GM18861 (cell line): Measurements from ENCODE around the gene PODXL2.
"Not testable (repeated sequence)": the region's sequence is repeated elsewhere in the genome, so short reads cannot be mapped to it uniquely, and the experiment has no call there.

Experiments
- ATAC-seq: cut with Tn5 transposase; IDR thresholded peaks from one replicate; pipeline ENCODE4 v1.9.1; 2021; ENCODE audit not compliant: unreplicated experiment

Gene PODXL2

GRCh38 chr3:127605547-127605946 is 23.4 kb upstream of the PODXL2 start:
- ATAC-seq, result not testable (repeated sequence)

DNA sequence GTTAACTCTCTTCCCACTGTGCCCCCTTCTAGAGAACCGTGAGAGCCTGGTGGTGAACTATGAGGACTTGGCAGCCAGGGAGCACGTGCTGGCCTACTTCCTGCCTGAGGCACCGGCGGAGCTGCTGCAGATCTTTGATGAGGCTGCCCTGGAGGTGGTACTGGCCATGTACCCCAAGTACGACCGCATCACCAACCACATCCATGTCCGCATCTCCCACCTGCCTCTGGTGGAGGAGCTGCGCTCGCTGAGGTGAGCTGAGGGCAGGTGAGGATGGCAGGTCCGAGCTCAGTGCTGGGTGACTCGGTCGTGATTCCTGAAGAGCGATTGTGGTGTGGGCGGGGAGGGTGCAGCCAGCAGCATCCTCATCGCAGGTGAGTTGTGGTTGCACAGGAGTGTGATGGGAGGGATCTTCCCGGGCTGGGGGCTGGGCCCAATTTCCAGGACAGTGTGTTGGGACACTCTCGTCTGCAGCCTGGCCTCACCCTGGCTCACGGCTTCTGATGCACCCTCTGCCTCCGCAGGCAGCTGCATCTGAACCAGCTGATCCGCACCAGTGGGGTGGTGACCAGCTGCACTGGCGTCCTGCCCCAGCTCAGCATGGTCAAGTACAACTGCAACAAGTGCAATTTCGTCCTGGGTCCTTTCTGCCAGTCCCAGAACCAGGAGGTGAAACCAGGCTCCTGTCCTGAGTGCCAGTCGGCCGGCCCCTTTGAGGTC is 22.7 kb upstream of the PODXL2 start:
- ATAC-seq, result no peak

DNA sequence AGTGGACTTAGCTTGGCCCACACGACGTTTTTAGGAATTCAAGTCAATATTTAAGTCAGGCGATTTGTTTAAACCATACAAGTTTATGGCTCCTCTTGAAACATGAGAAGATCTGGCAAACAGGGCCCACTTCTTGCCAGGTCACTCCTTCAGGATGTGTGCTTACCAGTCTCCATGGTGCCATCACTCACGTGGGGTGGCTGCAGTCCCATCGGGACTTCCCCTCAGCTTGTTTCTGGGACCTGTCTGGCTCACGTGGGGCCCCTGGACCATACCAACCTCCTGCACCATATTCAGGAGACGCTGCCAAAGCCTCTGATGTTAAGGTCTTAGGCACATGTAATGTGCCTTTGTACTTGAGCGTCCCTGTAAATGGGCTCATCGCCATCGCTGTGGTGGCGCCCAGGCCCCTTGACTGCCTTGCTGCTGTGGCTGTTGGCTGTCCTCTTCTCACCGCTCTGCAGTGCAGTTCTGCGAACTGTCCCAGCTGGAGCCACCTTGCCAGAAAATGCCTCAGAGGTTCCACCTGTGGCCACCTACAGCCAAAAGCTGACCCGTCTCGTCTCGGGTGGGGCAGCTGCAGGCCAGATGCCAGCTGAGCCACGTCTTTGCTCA is 21.9 kb upstream of the PODXL2 start:
- no peak for ATAC-seq

- ATAC-seq, result no peak
Measured at GRCh38 chr3:127607675-127608361, 21.2 kb upstream of the PODXL2 start.

GRCh38 chr3:127608362-127608718 is 20.6 kb upstream of the PODXL2 start:
- no peak for ATAC-seq

DNA sequence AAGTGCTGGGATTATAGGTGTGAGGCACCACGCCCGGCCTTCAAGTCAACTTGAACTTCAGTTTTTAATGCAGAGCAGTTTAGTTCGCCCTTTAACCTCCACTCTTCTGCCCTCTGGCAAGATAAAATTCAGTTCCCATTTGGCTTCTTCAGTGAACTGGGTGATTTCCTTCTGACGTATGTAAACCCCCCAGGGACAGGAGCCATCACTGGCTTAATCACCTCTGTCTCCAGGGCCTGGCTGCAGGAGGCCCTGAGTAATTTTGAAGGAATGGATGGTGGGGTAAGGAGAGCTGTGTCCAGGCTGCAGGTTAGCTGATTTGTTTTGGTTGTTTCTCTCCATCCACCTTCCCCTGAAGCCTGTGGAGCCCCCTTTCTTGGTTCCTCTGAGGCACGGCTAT is 18.9 kb upstream of the PODXL2 start:
- ATAC-seq, result no peak

DNA sequence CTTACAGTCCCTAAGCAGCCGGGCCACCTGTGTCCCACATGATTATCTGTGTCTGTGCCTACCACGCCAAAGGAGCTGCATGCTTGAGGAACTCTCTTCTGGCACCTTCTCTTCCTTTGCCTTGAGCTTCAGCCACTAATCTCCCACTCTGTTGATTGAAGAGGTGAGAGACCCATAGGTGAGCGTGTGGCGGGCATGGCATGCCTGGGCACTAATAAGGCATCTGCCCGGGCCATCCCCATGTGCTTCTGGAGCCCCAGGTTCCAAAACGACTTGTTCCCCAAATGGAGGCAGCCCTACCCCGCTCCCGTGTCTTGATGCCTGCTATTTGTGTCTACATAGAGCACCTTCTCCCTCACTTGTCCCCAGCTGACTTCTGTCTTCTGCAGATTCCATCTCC is 17.7 kb upstream of the PODXL2 start:
- no peak for ATAC-seq

DNA sequence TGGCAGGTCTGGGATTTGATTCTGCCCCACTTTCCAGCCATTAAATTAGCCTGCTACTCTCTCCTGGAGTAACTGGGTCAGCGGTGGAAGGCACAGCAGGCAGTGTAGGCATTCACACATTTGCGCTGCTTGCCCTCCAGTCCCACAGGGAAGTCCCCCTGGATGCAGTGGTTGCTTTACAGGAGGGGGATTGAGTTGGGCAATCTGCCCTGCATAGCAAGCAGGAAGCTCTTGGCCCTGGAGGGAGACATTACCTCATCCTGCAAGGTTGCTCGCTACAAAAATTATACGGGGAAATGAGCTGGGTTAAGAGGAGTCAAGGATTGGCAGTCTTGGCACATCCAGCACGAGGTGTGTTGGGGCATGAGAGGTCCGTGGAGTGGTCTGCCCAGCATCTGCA is 16.0 kb upstream of the PODXL2 start:
- ATAC-seq, result no peak

- no peak for ATAC-seq
Measured at GRCh38 chr3:127613406-127613805, 15.6 kb upstream of the PODXL2 start.

GRCh38 chr3:127614928-127615589 is 13.9 kb upstream of the PODXL2 start:
- ATAC-seq, result no peak

DNA sequence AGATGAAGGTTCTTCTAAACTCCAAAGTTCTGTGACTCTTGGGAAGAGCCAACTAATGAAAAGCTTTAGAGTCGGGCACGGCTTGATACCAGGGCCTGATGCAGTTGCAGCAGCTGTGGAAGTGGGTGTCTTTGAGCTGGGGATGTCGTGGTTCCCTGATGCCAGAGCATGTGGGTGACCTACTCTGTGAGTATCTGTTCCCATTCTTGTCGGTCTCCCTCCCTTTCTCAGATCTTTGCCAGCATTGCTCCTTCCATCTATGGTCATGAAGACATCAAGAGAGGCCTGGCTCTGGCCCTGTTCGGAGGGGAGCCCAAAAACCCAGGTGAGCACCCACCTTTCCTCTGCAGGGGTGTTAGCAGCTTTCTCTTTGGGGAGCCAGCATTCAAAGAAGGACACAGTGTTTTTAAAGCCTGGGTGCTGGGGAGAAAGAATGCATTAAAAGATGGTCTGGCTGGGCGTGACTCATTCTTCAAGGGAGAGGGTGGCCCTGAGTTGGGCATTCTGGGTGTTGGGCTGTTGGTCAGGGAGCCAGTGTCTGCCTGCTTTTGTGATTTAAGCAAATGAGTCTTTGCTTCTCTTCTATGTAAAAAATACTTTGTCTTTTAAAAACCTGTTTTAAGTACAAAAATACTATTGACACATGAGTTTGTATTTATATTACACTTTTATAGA is 13.2 kb upstream of the PODXL2 start:
- no peak for ATAC-seq

DNA sequence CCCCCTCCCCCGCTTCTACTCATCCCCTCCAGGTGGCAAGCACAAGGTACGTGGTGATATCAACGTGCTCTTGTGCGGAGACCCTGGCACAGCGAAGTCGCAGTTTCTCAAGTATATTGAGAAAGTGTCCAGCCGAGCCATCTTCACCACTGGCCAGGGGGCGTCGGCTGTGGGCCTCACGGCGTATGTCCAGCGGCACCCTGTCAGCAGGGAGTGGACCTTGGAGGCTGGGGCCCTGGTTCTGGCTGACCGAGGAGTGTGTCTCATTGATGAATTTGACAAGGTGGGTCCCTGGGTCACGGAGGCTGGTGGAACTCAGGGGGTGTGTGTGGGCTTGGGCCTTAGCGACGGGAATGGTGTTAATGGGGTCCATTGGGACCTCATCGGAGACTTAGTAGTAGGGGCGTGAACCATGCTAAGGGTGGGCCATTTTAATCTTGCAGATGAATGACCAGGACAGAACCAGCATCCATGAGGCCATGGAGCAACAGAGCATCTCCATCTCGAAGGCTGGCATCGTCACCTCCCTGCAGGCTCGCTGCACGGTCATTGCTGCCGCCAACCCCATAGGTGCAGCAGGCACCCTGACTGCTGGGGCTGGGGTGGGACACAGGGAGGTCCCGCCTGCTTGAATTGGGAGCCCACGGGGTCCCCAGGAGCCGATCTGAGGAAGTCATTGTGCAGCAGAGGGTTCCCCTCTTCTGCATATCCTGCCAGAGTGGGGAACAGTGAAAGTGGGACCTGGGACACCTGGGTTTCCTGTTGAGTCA is 12.0 kb upstream of the PODXL2 start:
- no peak for ATAC-seq

GRCh38 chr3:127618891-127619290 is 10.1 kb upstream of the PODXL2 start:
- ATAC-seq, result no peak

DNA sequence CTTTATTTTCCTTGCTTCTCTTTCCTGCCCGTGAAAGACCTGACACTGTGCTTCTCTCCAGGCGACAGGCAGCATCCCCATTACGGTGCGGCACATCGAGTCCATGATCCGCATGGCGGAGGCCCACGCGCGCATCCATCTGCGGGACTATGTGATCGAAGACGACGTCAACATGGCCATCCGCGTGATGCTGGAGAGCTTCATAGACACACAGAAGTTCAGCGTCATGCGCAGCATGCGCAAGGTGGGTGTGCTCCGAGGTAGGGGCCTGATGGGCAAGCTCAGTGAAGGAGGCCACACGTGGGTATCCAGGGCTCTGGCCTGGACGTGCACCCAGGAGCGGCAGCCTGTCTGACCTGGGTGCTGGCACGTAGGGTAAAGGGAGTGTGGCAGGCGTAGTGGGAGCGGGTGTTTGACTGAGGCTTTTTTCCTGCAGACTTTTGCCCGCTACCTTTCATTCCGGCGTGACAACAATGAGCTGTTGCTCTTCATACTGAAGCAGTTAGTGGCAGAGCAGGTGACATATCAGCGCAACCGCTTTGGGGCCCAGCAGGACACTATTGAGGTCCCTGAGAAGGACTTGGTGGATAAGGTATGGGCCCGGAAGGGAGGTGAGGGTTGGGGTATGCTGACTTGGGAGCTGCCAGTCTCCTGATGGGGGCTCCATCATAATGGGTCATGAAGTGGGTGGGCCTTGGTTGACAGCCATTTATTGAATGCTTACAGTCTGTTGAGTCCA is 8.2 kb upstream of the PODXL2 start:
- ATAC-seq, result no peak

GRCh38 chr3:127622031-127622430 is 7.0 kb upstream of the PODXL2 start:
- no peak for ATAC-seq

DNA sequence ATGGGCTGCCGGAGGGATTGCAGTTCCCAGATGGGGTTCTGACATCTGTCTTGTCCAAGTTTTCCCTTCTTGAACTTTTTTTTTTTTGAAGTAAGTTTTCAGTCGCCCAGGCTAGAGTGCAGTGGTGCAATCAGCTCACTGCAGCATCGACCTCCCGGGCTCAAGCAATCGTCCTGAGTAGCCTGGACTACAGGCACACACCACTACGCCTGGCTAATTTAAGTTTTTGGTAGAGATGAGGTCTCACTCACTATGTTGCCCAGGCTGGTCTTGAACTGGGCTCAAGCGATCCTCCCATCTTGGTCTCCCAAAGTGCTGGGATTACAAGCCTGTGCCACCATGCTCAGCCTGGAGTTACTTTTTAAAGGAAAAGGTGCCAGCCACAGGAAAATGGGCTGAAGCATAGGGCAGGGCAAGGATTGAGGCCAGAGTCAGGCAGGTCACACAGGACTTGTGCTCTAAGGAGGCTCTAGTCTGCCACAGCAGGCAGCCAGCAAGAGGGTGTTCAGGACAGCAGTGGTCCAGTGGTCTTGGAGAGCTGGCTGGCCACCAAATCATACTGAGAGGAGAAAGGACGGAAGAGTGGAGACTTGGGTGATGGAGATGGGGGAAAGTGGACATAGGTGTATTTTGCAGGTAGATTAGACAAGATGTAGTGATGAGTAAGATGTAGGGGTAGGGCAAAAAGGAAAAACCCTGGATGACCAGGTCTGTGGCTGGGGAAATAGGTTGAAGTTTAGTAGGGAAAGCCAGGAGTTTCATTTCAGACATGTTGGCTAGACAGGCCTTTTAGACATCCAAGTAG is 6.0 kb upstream of the PODXL2 start:
- no peak for ATAC-seq

GRCh38 chr3:127624063-127624462 is 4.9 kb upstream of the PODXL2 start:
- ATAC-seq, result no peak

DNA sequence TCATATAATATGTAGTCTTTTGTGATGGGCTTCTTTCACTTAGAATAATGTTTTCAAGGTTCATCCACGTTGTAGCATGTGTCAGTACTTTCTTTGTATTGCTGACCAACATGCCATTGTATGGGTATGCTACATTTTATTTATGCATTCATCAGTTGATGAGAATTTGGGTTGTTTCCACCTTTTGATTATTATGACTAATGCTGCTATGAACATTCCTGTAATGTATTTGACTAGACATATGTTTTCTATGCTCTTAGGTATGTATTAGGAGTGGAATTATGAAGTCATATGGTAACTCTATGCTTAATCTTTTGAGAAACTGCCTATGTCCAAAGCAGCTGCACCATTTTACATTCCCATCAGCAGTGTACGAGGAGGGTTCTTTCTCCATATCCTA is 3.2 kb upstream of the PODXL2 start:
- no peak for ATAC-seq

- ATAC-seq, result no peak
Measured at GRCh38 chr3:127628426-127628787, 578 bp upstream of the PODXL2 start.
